ENCODE results near the gene OOSP3. TPM values are rescaled to one million over a fixed set of nuclear protein-coding genes. Genes with fewer than 3 reads are reported as not detected.
"Not testable (repeated sequence)": the region's sequence is repeated elsewhere in the genome, so short reads cannot be mapped to it uniquely, and the experiment has no call there.

The OOSP3 gene
- total RNA-seq, 1 donor from 2014 or later = 0.29 TPM

DNA sequence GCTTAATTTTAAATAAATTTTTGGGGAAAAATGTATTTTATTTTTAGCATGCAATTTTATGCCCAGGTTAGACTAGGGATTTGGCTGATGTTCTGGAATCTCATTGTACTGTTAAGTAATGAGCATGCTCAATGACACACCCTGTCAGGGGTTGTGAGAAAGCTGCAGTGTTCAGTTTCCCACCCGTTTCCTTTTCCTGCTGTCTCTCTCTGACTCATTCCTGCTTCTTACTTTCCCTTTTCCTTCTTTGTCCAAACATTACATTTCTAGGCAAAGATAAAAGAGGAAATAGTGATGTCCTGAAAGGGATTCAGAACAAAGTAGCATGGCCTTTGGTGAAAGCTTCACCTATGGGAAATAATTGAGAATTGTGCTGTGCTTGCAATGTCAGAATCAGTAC, 22.7 kb downstream of the OOSP3 start:
- CTCF ChIA-PET = no interaction called here
- H3K4me3 Mint-ChIP-seq = no peak overlapping the region
- DNase-seq (no peak), ATAC-seq (ENCODE audit: low read depth) (no peak)
- H3K27ac Mint-ChIP-seq = no peak overlapping the region
- intact Hi-C loops (cut with micrococcal nuclease) = no loop called here
- H3K36me3 Mint-ChIP-seq (ENCODE audit: low read depth) = no peaks in the 10 kb centered on the region
- peaks cover 5% of the 10 kb centered on the region for H3K9me3 Mint-ChIP-seq
- no peaks in the 10 kb centered on the region for H3K4me1 Mint-ChIP-seq
- no peaks in the 10 kb centered on the region for H3K27me3 Mint-ChIP-seq
- POLR2A ChIA-PET = no interaction called here
- TF ChIP-seq, protein P1, sequence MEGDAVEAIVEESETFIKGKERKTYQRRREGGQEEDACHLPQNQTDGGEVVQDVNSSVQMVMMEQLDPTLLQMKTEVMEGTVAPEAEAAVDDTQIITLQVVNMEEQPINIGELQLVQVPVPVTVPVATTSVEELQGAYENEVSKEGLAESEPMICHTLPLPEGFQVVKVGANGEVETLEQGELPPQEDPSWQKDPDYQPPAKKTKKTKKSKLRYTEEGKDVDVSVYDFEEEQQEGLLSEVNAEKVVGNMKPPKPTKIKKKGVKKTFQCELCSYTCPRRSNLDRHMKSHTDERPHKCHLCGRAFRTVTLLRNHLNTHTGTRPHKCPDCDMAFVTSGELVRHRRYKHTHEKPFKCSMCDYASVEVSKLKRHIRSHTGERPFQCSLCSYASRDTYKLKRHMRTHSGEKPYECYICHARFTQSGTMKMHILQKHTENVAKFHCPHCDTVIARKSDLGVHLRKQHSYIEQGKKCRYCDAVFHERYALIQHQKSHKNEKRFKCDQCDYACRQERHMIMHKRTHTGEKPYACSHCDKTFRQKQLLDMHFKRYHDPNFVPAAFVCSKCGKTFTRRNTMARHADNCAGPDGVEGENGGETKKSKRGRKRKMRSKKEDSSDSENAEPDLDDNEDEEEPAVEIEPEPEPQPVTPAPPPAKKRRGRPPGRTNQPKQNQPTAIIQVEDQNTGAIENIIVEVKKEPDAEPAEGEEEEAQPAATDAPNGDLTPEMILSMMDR (IDR thresholded peaks at IDR 0.05) = no peak

DNA sequence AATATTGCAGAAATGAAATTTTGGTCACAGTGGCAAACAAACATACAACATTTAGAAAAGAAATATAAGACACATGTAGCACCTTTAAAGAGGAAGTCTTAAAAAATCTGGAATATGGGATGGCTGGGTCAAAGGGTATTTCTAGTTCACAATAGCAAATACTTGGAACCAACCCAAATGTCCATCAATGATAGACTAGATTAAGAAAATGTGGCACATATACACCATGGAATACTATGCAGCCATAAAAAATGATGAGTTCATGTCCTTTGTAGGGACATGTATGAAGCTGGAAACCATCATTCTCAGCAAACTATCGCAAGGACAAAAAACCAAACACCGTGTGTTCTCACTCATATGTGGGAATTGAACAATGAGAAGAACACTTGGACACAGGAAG, 25.0 kb downstream of the OOSP3 start:
- CTCF ChIA-PET; H3K9me3 Mint-ChIP-seq; H3K27me3 Mint-ChIP-seq; H3K27ac Mint-ChIP-seq; H3K4me3 Mint-ChIP-seq; H3K36me3 Mint-ChIP-seq (ENCODE audit: low read depth); DNase-seq; H3K4me1 Mint-ChIP-seq; ATAC-seq (ENCODE audit: low read depth); intact Hi-C loops (cut with micrococcal nuclease); POLR2A ChIA-PET: not testable (repeated sequence)

DNA sequence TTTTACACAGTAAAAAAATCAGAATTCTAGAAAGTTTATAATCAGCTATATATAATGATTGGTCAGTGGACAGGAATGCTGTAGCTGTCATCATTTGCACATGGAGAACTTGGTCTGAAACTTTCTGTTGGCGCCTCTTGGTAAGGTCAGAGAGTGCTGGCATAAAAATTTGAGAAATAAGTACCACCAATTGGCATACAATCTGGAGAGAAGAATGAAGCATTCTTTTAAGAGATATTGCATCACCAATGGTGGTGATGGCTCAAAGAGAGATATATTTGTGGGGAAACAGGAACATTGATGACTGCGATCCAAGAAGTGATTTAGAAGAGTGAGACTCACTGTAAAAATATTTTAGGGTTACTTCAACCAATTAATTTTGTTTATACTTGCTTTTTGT, 39.9 kb downstream of the OOSP3 start:
- DNase-seq (no peak), ATAC-seq (ENCODE audit: low read depth) (no peak)
- H3K27ac Mint-ChIP-seq = no peak overlapping the region
- H3K4me1 Mint-ChIP-seq = no peaks in the 10 kb centered on the region
- peaks cover 3% of the 10 kb centered on the region for H3K27me3 Mint-ChIP-seq
- intact Hi-C loops (cut with micrococcal nuclease) = no loop called here
- H3K36me3 Mint-ChIP-seq (ENCODE audit: low read depth) = peaks cover 10% of the 10 kb centered on the region
- POLR2A ChIA-PET = no interaction called here
- H3K4me3 Mint-ChIP-seq = no peak overlapping the region
- CTCF ChIA-PET = no interaction called here
- TF ChIP-seq, protein P1 (IDR thresholded peaks at IDR 0.05) = no peak
- peaks cover 35% of the 10 kb centered on the region for H3K9me3 Mint-ChIP-seq

DNA sequence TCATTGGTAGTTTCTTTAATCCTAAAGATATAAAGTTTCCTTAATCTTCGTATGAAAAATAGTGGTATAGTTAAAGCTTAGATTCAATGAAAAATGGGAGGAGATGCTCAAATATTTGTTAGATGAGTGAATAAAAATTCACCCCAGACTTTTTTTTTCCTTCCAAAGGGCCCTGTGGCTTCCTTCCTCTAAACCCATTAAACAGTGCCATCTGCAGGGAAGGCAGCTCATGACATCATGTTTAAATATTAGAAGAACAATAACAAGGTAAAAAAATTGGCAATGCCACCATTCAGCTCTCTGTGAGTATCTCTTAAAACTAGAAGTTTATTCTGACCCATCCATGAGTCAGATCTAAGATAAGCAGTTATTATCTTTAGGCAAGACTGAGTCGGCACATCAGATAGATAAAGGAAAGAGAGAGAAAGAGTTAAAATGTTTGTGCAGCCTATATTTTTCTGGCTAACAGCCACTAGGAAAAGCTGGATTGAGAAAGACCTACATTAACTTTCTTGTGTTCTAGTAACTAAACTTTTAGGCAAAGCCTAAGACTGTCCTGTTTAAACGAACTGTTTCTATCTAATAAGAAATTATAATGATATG, 40.5 kb downstream of the OOSP3 start:
- ChIA-PET POLR2A (no interaction called here), CTCF (no interaction called here)
- intact Hi-C loops (cut with micrococcal nuclease) = no loop called here
- Mint-ChIP-seq H3K36me3 (ENCODE audit: low read depth) (peaks cover 10% of the 10 kb centered on the region), H3K4me3 (no peak overlapping the region), H3K4me1 (no peaks in the 10 kb centered on the region), H3K27ac (no peak overlapping the region), H3K9me3 (peaks cover 38% of the 10 kb centered on the region), H3K27me3 (peaks cover 3% of the 10 kb centered on the region)
- no peak for DNase-seq
- ATAC-seq (ENCODE audit: low read depth) = no peak
- TF ChIP-seq, protein P1 (IDR thresholded peaks at IDR 0.05) = no peak

DNA sequence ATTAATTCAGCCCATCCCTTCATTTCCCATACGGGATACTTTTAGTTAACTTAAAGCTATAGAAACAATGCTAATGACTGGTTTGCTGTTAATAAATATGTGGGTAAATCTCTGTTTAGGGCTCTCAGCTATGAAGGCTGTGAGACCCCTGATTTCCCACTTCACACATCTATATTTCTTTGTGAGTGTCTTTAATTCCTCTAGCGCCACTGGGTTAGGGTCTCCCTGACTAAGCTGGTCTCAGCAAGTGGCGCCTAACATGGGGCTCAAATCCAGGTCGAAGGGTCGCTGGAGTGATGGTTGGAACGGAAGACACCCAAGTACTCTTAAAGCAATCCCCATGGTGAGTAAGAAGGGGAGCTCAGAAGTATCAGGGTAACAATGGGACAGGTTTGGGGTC, 45.2 kb downstream of the OOSP3 start:
- H3K36me3 Mint-ChIP-seq (ENCODE audit: low read depth) = peaks cover 14% of the 10 kb centered on the region
- no peak for DNase-seq
- POLR2A ChIA-PET = no interaction called here

More for the DNA sequence above, 45.2 kb downstream of the OOSP3 start:
- H3K27ac Mint-ChIP-seq = no peak overlapping the region
- CTCF ChIA-PET = no interaction called here
- TF ChIP-seq, protein P1 (IDR thresholded peaks at IDR 0.05) = no peak
- H3K9me3 Mint-ChIP-seq = peaks cover 63% of the 10 kb centered on the region
- peaks cover 5% of the 10 kb centered on the region for H3K27me3 Mint-ChIP-seq
- no peak for ATAC-seq (ENCODE audit: low read depth)
- intact Hi-C loops (cut with micrococcal nuclease) = no loop called here
- H3K4me1 Mint-ChIP-seq = no peaks in the 10 kb centered on the region
- no peak overlapping the region for H3K4me3 Mint-ChIP-seq

All from activated B cell treated with CpG ODN at 0.5 μM for 24 hours (primary cell).